EH (cell line): ENCODE results near the gene TTBK2.

Experiments used
- DNase-seq: peaks from one replicate; pipeline ENCODE4 v3.0.0-alpha.2; 2015; ENCODE audit warnings: low read depth

Gene TTBK2

DNA sequence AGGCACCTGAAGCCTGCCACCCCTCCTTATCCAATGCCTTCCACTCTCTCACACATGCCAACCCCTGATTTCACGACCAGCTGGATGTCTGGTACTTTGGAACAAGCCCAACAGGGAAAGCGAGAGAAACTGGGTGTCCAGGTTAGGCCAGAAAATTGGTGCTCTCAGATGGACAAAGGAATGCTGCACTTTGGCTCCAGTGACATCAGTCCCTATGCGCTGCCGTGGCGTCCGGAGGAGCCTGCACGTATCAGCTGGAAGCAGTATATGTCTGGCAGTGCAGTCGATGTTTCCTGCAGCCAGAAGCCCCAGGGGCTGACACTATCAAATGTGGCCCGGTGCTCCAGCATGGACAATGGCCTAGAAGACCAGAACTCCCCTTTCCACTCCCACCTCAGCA is 228.8 kb downstream of the TTBK2 start:
- no peak for DNase-seq

- no peak for DNase-seq
Measured at GRCh38 chr15:42691308-42691707, 229.3 kb downstream of the TTBK2 start.
